SK-N-SH (cell line): ENCODE measurements around the gene ANGPTL4. TPM values are rescaled to one million over a fixed set of nuclear protein-coding genes. Genes with fewer than 3 reads are reported as not detected.

Source experiments
- CTCF ChIA-PET: fragments of 300-600, 350-600 bp; formaldehyde crosslinking; extraction: SDS; loops from one replicate; lab custom pipeline; 2021; lab: Yijun Ruan, JAX
- POLR2A ChIA-PET: fragments of 350-600 bp; sonication (Branson Sonifier 250); formaldehyde crosslinking; extraction: SDS; loops from one replicate; lab custom pipeline; 2020; ENCODE audit warnings: antibody characterized with exemption, inconsistent platforms; lab: Yijun Ruan, JAX
- DNase-seq: peaks from one replicate; pipeline ENCODE4 v3.0.0; 2012
- H2AFZ ChIP-seq: fragments of 200-600 bp; sonication (generic); 2 replicates; pipeline ENCODE4 v1.8.1; 2016; ENCODE audit warnings: antibody characterized with exemption, mild to moderate bottlenecking, low read depth
- H3F3A ChIP-seq: fragments of 200-600 bp; sonication (generic); replicated peaks from 2 replicates; pipeline ENCODE3; 2016; ENCODE audit warnings: antibody characterized with exemption, mild to moderate bottlenecking; ENCODE audit not compliant: insufficient read depth
- H3K27ac ChIP-seq, 2 experiments: fragments of 200-500 bp in 1 of 2; fragments of 200-600 bp in 1 of 2; sonication (Bioruptor generic) in 1 of 2; sonication (generic), shearing (Covaris generic) in 1 of 2; 2 replicates each; pipeline versions ENCODE4 v1.5.1 to v1.6.1; 2014 to 2016; ENCODE audit warnings: low read depth in 2 of 2, inconsistent platforms in 1 of 2, low read length in 1 of 2, mild to moderate bottlenecking in 1 of 2, mixed read lengths in 1 of 2
- H3K27me3 ChIP-seq: fragments of 200-600 bp; sonication (generic), shearing (Covaris generic); 2 replicates; pipeline ENCODE4 v1.6.1; 2016; ENCODE audit warnings: mixed run types; ENCODE audit not compliant: insufficient read depth
- H3K36me3 ChIP-seq, 2 experiments: fragments of 200-500 bp in 1 of 2; fragments of 200-600 bp in 1 of 2; sonication (Bioruptor generic) in 1 of 2; sonication (generic) in 1 of 2; replicated peaks in 1 of 2; 2 replicates each; pipeline versions ENCODE3 to v1.5.1; 2014 to 2016; ENCODE audit warnings: low read length in 1 of 2, mild to moderate bottlenecking in 1 of 2; ENCODE audit not compliant: insufficient read depth in 2 of 2, control insufficient read depth in 1 of 2
- H3K4me1 ChIP-seq, 2 experiments: fragments of 200-500 bp in 1 of 2; fragments of 200-600 bp in 1 of 2; sonication (Bioruptor generic) in 1 of 2; sonication (generic), shearing (Covaris generic) in 1 of 2; 2 replicates each; pipeline versions ENCODE4 v1.5.1 to v1.6.1; 2014 to 2016; ENCODE audit warnings: low read depth in 1 of 2, low read length in 1 of 2, mixed run types in 1 of 2; ENCODE audit not compliant: insufficient read depth in 2 of 2, control insufficient read depth in 1 of 2
- H3K4me2 ChIP-seq: fragments of 200-600 bp; sonication (generic), shearing (Covaris generic); 2 replicates; pipeline ENCODE4 v1.6.1; 2017; ENCODE audit warnings: mixed run types
- H3K4me3 ChIP-seq, 2 experiments: fragments of 200-500 bp in 1 of 2; fragments of 200-600 bp in 1 of 2; sonication (Bioruptor generic) in 1 of 2; sonication (generic), shearing (Covaris generic) in 1 of 2; 2 replicates each; pipeline versions ENCODE4 v1.5.1 to v1.8.1; 2014 to 2016; ENCODE audit warnings: low read depth in 2 of 2, inconsistent platforms in 1 of 2, low read length in 1 of 2, mild to moderate bottlenecking in 1 of 2, mixed read lengths in 1 of 2, moderate library complexity in 1 of 2
- H3K79me2 ChIP-seq: fragments of 200-600 bp; sonication (generic); 2 replicates; pipeline ENCODE4 v1.8.1; 2017; ENCODE audit warnings: mild to moderate bottlenecking; ENCODE audit not compliant: insufficient read depth
- H3K9ac ChIP-seq: fragments of 200-600 bp; sonication (generic); 2 replicates; pipeline ENCODE4 v1.6.1; 2017; ENCODE audit warnings: mixed run types
- H3K9me2 ChIP-seq: fragments of 200-600 bp; sonication (generic); 2 replicates; pipeline ENCODE4 v1.6.1; 2017; ENCODE audit warnings: mixed run types
- H3K9me3 ChIP-seq: fragments of 200-600 bp; sonication (generic); 2 replicates; pipeline ENCODE4 v1.6.1; 2017; ENCODE audit warnings: mixed run types, mild to moderate bottlenecking, moderate library complexity
- H4K20me1 ChIP-seq: fragments of 200-600 bp; sonication (generic); 2 replicates; pipeline ENCODE4 v1.6.1; 2017; ENCODE audit warnings: mild to moderate bottlenecking, mixed run types; ENCODE audit not compliant: insufficient read depth
- CHD2 ChIP-seq: fragments of 150-350 bp; IDR thresholded peaks from 2 replicates; pipeline ENCODE4 v1.6.1; 2018; ENCODE audit warnings: low read length; ENCODE audit not compliant: partially characterized antibody
- CTCF ChIP-seq: fragments of 200-600 bp; sonication (generic); IDR thresholded peaks from 2 replicates; pipeline ENCODE4 v1.6.1; 2017; ENCODE audit warnings: antibody characterized with exemption, mild to moderate bottlenecking, moderate library complexity
- EP300 ChIP-seq, 2 experiments: IDR thresholded peaks; 2 replicates each; pipeline versions ENCODE4 v1.4.0 to v1.6.1; 2012; ENCODE audit warnings: borderline replicate concordance in 1 of 2, low read depth in 1 of 2, low read length in 1 of 2
- FOSL2 ChIP-seq: IDR thresholded peaks from 2 replicates; pipeline ENCODE4 v1.4.0; 2012; ENCODE audit warnings: low read depth, mild to moderate bottlenecking, moderate library complexity, borderline replicate concordance
- FOXJ3 ChIP-seq: sonication (generic); formaldehyde crosslinking; IDR thresholded peaks from 2 replicates; pipeline ENCODE4 v1.5.1; 2020; ENCODE audit warnings: mild to moderate bottlenecking, missing genetic modification reagents
- FOXM1 ChIP-seq: IDR thresholded peaks from 2 replicates; pipeline ENCODE4 v1.4.0; 2012; ENCODE audit warnings: low read depth, mild to moderate bottlenecking
- JUND ChIP-seq: IDR thresholded peaks from 2 replicates; pipeline ENCODE4 v1.4.0; 2012
- MEF2A ChIP-seq: IDR thresholded peaks from 2 replicates; pipeline ENCODE4 v1.4.0; 2012; ENCODE audit warnings: low read depth, borderline replicate concordance
- RFX5 ChIP-seq: IDR thresholded peaks from 2 replicates; pipeline ENCODE4 v1.6.1; 2012; ENCODE audit warnings: mild to moderate bottlenecking, improper control_type of control experiment, low read length
- TAF1 ChIP-seq: IDR thresholded peaks from 2 replicates; pipeline ENCODE4 v1.6.1; 2012; ENCODE audit warnings: low read depth, mild to moderate bottlenecking, low read length, moderate library complexity, borderline replicate concordance
- TCF12 ChIP-seq: IDR thresholded peaks from 2 replicates; pipeline ENCODE4 v1.4.0; 2012
- USF1 ChIP-seq: IDR thresholded peaks from 2 replicates; pipeline ENCODE4 v1.4.0; 2012; ENCODE audit warnings: low read depth, borderline replicate concordance
- YY1 ChIP-seq: IDR thresholded peaks from 2 replicates; pipeline ENCODE4 v1.4.0; 2012; ENCODE audit warnings: low read depth, mild to moderate bottlenecking
- ZBTB33 ChIP-seq: IDR thresholded peaks from 2 replicates; pipeline ENCODE4 v1.4.0; 2012; ENCODE audit warnings: low read depth, borderline replicate concordance
- WGBS: methylation state at CpG from one replicate; pipeline ENCODE4 v1.1.6; 2017; ENCODE audit warnings: low lambda C conversion rate; 5-methylcytosine and 5-hydroxymethylcytosine counted together
- polyA plus RNA-seq, 3 experiments: library from polyadenylated mRNA; depleted of rRNA; stranded (reverse); fragments of >200 nt; gene quantifications; 2 replicates each; pipeline ENCODE4 v1.2.3, GENCODE V29; 2012
- TF ChIP-seq, protein P1 (sequence below): IDR thresholded peaks from 2 replicates; pipeline ENCODE4; 2012
- TF ChIP-seq, protein P2 (sequence below): IDR thresholded peaks from 2 replicates; pipeline ENCODE4 v1.4.0; 2012; ENCODE audit warnings: low read depth
- TF ChIP-seq, protein P3 (sequence below): fragments of 150-350 bp; IDR thresholded peaks from 2 replicates; pipeline ENCODE4 v1.6.1; 2017; ENCODE audit warnings: antibody characterized with exemption, low read length, low read depth, borderline replicate concordance

The ANGPTL4 gene
- polyA plus RNA-seq, 1 of the 3 experiments (the other 2 are of a cell fraction) = 62.5 TPM

DNA sequence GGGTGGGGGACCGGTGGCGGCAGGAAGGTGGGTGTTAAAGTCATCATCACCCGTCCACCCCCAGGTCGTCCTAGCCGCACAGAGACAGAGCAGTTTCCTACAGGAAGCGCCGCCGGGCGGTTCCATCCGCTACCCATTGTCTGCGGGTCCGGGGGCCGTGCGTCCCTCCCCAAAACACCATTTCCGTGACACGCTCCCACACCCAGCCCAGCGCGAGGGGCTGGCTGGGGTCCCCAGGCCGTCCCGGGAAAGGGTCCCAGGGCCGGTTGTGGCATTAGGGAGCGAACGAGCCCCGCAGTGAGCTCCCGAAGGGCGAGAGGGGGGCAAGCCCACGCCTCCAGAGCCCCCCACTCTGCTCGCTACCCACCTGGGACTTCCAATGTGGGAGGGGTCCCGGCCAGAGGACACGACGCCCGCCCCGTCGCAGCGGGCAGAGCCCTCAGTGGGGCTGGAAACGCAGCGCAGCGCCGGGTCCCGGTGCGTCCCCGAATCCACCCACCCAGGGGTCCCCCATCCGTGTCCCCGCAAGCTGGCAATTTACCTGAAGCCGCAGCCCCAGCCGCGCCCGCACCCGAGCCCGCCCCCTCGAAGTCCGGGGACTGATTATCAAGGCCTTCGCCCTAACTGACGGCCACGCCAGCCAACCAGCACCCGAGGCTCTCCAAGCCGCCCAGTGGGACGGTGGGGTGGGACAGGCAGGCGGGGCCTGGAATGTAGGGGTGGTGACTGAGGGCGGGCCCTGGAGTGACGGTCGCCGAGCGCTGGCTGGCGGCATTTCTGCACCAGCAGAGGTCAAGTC lies 21.1 kb upstream of the ANGPTL4 start, which contains the start of gene KANK3:
TSS of gene KANK3 (minus strand) at position 579 of the 799 bp plus-strand sequence. CDS start 5,434 bp downstream, outside the sequence.
- WGBS = 15% methylated on average over 20 of the region's 65 CpGs
- Histone ChIP-seq H3K9me2 (no peaks in the 10 kb centered on the region), H3K27ac (no peak within 1 kb of the TSS), H3F3A (peaks cover 3% of the 10 kb centered on the region), H3K4me2 (peak within 1 kb of the TSS; percentile 59), H4K20me1 (no peaks in the 10 kb centered on the region), H3K27me3 (peaks cover 7% of the 10 kb centered on the region; the same call in 1 of the 2 replicates), H3K4me1 (no peaks in the 10 kb centered on the region; a peak in 1 of 4 replicates), H2AFZ (peak within 1 kb of the TSS; percentile 68; the same call in 1 of the 2 replicates), H3K4me3 (peak within 1 kb of the TSS; percentile 39 to 50; a peak in 3 of 4 replicates), H3K9me3 (no peaks in the 10 kb centered on the region), H3K79me2 (no peaks in the 10 kb centered on the region), H3K36me3 (no peaks in the 10 kb centered on the region), H3K9ac (no peak within 1 kb of the TSS)
- ChIA-PET CTCF (interaction anchor here (1.4 to 6.5 kb wide), 4 partner anchors 9 to 238 kb away, joined by 4 to 61 read pairs (median 6); no protein-coding TSS in a partner anchor), POLR2A (no interaction called here)
- DNase-seq = peak; percentile 99
- TF ChIP-seq YY1 = no peak
- TF ChIP-seq, protein P1, sequence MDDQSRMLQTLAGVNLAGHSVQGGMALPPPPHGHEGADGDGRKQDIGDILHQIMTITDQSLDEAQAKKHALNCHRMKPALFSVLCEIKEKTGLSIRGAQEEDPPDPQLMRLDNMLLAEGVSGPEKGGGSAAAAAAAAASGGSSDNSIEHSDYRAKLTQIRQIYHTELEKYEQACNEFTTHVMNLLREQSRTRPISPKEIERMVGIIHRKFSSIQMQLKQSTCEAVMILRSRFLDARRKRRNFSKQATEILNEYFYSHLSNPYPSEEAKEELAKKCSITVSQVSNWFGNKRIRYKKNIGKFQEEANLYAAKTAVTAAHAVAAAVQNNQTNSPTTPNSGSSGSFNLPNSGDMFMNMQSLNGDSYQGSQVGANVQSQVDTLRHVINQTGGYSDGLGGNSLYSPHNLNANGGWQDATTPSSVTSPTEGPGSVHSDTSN = peak; percentile 99

GRCh38 chr19:8343483-8343844 lies 20.5 kb upstream of the ANGPTL4 start:
- no peak overlapping the region for H3K27ac ChIP-seq
- TF ChIP-seq JUND (no peak), TCF12 (no peak), TAF1 (no peak), CHD2 (no peak), FOXJ3 (CRISPR knock-in tag) (no peak), ZBTB33 (no peak), USF1 (no peak), EP300 (IDR thresholded peaks at IDR 0.05; ENCODE audit: borderline replicate concordance in 1 of 2, low read depth in 1 of 2, low read length in 1 of 2) (no peak), FOXM1 (no peak), FOSL2 (no peak), MEF2A (no peak), CTCF (no peak), RFX5 (no peak)
- TF ChIP-seq, protein P2, sequence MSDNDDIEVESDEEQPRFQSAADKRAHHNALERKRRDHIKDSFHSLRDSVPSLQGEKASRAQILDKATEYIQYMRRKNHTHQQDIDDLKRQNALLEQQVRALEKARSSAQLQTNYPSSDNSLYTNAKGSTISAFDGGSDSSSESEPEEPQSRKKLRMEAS = no peak
- TF ChIP-seq, protein P3, sequence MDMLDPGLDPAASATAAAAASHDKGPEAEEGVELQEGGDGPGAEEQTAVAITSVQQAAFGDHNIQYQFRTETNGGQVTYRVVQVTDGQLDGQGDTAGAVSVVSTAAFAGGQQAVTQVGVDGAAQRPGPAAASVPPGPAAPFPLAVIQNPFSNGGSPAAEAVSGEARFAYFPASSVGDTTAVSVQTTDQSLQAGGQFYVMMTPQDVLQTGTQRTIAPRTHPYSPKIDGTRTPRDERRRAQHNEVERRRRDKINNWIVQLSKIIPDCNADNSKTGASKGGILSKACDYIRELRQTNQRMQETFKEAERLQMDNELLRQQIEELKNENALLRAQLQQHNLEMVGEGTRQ = no peak
- TF ChIP-seq, protein P1 = no peak
- DNase-seq = no peak
- CTCF ChIA-PET = interaction anchor here (1.4 to 6.5 kb wide), 5 partner anchors 9 to 237 kb away, joined by 4 to 61 read pairs (median 6); no protein-coding TSS in a partner anchor
- no peaks in the 10 kb centered on the region for H3K79me2 ChIP-seq
- 0 out of 2 replicates have a peak overlapping the region, but pooled peaks have one; percentile 37 for H3K4me2 ChIP-seq
- WGBS = 40% methylated on average over 11 of the region's 11 CpGs
- POLR2A ChIA-PET = no interaction called here
- peak overlapping the region in 1 of 2 experiments; percentile 39; a peak in 1 of 4 replicates for H3K4me3 ChIP-seq
- H3K36me3 ChIP-seq = no peaks in the 10 kb centered on the region
- H3K9ac ChIP-seq = no peak overlapping the region
- no peaks in the 10 kb centered on the region for H3K9me3 ChIP-seq
- peaks cover under 1% of the 10 kb centered on the region; the same call in 1 of the 2 replicates for H3K27me3 ChIP-seq
- H3K9me2 ChIP-seq = no peaks in the 10 kb centered on the region
- no peaks in the 10 kb centered on the region for H4K20me1 ChIP-seq
- H2AFZ ChIP-seq = peak overlapping the region; percentile 68; the same call in 1 of the 2 replicates
- no peaks in the 10 kb centered on the region; a peak in 1 of 4 replicates for H3K4me1 ChIP-seq
- peaks cover 3% of the 10 kb centered on the region for H3F3A ChIP-seq
